Measurements from ENCODE around the gene ZC3H18. TPM values are rescaled to one million over a fixed set of nuclear protein-coding genes. Genes with fewer than 3 reads are reported as not detected.

ZC3H18 gene
- total and polyA plus RNA-seq, 7 donors = 9.6 to 37.7 (median 16.1) TPM

DNA sequence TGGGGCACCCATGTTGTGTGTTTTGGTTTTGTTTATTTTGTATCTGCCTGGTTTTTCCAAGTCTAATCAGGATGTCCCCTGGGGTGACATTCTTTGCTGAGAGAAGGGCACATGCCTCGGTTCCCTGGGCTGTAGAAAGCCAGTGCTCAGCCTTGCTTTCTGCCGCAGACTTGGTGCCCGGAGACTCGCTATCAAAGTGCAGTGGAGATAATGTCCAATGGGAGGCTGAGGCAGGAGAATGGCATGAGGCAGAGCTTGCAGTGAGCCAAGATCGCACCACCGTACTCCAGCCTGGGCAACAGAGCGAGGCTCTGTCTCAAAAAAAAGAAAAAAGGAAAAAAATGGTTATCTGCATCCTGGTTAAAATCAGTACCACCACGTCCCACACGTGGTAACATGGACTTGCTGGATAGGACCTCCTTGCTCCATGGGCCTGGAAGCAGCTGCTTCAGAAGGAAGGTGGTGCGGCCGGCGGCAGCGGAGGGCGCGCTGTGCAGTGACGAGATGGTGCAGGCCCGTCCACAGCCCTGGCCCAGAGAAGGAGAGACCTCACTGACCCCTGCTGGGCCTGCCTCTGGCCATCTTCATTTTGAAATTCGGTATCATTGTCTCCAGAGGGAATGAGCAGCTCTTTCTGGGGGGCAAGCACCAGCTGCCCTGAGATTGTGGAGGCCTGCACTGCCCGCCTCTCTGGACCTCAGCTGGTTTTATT, 48.9 kb downstream of the ZC3H18 start:
- TF ChIP-seq, protein P1, sequence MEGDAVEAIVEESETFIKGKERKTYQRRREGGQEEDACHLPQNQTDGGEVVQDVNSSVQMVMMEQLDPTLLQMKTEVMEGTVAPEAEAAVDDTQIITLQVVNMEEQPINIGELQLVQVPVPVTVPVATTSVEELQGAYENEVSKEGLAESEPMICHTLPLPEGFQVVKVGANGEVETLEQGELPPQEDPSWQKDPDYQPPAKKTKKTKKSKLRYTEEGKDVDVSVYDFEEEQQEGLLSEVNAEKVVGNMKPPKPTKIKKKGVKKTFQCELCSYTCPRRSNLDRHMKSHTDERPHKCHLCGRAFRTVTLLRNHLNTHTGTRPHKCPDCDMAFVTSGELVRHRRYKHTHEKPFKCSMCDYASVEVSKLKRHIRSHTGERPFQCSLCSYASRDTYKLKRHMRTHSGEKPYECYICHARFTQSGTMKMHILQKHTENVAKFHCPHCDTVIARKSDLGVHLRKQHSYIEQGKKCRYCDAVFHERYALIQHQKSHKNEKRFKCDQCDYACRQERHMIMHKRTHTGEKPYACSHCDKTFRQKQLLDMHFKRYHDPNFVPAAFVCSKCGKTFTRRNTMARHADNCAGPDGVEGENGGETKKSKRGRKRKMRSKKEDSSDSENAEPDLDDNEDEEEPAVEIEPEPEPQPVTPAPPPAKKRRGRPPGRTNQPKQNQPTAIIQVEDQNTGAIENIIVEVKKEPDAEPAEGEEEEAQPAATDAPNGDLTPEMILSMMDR (IDR thresholded peaks at IDR 0.05) = no peak
- no peak for TF ChIP-seq EP300 (IDR thresholded peaks at IDR 0.05)
- TF ChIP-seq POLR2AphosphoS5 (IDR thresholded peaks at IDR 0.05) = no peak
- TF ChIP-seq POLR2A (IDR thresholded peaks at IDR 0.05) = no peak
- no peak overlapping the region for H3K4me3 ChIP-seq
- no peaks in the 10 kb centered on the region for H3K9me3 ChIP-seq
- peaks cover 22 to 61% (median 25%) of the 10 kb centered on the region in 4 donors for H3K36me3 ChIP-seq
- intact Hi-C loops (cut with DNase I) = no loop called here
- 94 to 95% methylated on average over 19 of the region's 19 CpGs for whole genome bisulfite sequencing, 2 donors
- no peak overlapping the region for H3K27ac ChIP-seq
- H3K27me3 ChIP-seq = no peaks in the 10 kb centered on the region
- DNase-seq = no peak
- H3K4me1 ChIP-seq = no peaks in the 10 kb centered on the region

DNA sequence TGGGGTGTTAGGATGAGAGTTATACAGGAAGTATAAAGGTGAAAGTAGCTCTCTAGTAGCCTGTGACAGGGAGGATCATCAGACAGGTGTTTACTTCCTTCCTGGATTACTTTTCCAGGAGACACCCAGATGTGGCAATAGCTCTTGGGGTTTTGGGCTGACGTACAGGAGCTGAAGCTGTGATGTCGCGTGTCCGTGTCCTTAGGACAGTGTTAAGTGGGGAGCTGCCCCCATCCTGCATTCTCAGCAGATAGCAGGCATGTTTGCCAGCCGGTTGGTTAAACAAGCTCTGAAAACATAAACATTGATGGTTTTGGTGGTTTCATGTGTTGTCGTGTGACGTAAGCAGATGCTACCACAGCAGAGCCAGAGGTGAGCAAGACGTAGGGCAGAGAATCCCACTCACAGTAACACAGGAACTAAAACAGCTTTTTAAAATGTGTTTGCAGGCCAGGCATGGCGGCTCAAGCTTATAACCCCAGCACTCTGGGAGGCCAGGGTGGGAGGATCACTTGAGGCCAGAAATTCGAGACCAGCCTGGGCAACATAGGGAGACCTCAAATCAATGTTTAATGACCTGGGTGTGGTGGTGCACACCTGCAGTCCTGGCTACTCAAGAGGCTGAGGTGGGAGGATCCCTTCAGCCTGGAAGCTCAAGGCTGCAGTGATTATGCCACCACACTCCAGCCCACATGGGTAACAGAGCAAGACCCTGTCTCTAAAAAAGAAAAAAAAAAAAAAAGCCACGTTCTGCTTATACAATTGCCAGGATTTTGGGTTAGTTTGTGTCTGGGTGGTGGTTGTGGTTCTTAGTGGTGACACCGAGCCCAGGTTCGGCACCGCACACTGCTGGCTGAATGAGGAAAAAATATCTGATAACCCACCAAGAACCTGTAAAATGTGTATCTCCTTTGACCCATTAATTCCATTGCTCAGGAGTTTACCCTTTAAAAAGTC, 49.9 kb downstream of the ZC3H18 start:
- no peak overlapping the region for H3K27ac ChIP-seq
- no peak overlapping the region for H3K4me3 ChIP-seq
- DNase-seq = no peak
- H3K9me3 ChIP-seq = no peaks in the 10 kb centered on the region
- TF ChIP-seq POLR2A (IDR thresholded peaks at IDR 0.05) (no peak), POLR2AphosphoS5 (IDR thresholded peaks at IDR 0.05) (no peak), EP300 (IDR thresholded peaks at IDR 0.05) (no peak)
- TF ChIP-seq, protein P1 (IDR thresholded peaks at IDR 0.05) = no peak
- H3K4me1 ChIP-seq = no peaks in the 10 kb centered on the region
- intact Hi-C loops (cut with DNase I) = no loop called here
- WGBS, 2 donors = 74 to 82% methylated on average over 14 of the region's 14 CpGs
- peaks cover 33 to 64% (median 35%) of the 10 kb centered on the region in 4 donors for H3K36me3 ChIP-seq
- no peaks in the 10 kb centered on the region for H3K27me3 ChIP-seq

DNA sequence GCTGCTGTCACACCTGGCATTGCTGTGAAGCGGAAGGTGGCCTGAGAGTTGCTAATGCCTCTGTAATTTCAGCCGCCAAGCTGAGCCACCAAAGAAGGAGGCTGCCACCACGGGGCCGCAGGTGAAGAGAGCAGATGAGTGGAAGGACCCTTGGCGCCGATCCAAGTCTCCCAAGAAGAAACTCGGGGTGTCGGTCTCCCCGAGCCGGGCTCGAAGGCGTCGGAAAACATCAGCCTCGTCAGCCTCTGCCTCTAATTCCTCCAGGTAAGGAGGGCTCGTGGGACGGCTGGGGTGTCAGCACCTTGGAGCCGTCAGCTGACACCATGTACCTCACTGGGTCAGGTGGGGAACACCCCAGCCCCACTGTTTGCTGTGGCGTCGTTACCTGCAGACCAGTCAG, 51.9 kb downstream of the ZC3H18 start:
- no peak for DNase-seq
- Histone ChIP-seq H3K9me3 (no peaks in the 10 kb centered on the region), H3K27ac (no peak overlapping the region), H3K27me3 (no peaks in the 10 kb centered on the region), H3K4me3 (no peak overlapping the region), H3K4me1 (no peaks in the 10 kb centered on the region), H3K36me3 (peaks cover 36 to 83% (median 45%) of the 10 kb centered on the region in 4 donors)
- no peak for TF ChIP-seq EP300 (IDR thresholded peaks at IDR 0.05)
- TF ChIP-seq POLR2A (IDR thresholded peaks at IDR 0.05) = no peak
- TF ChIP-seq POLR2AphosphoS5 (IDR thresholded peaks at IDR 0.05) = no peak
- TF ChIP-seq, protein P1 (IDR thresholded peaks at IDR 0.05) = no peak
- WGBS, 2 donors = 90 to 95% methylated on average over 19 of the region's 19 CpGs
- intact Hi-C loops (cut with DNase I) = no loop called here

DNA sequence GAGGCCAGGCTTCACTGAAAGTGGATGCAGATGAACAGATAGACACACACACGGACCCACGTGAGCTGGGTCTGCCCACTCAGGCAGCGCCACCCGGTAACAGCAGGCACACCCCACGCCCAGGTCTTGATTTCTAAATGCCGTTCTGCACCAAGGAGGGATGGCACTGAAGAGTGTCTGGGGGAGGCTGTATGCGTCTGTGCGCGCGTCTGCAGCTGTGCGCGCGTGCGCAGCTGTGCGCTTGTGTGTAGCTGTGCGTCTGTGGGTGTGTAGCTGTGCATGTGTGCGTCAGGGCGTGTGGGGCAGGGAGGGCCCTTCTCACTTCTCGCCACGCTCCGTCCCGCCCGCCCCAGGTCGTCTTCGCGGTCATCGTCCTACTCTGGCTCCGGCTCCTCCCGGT, 52.7 kb downstream of the ZC3H18 start:
- TF ChIP-seq, protein P1 (IDR thresholded peaks at IDR 0.05) = no peak
- TF ChIP-seq POLR2A (IDR thresholded peaks at IDR 0.05) = no peak
- TF ChIP-seq POLR2AphosphoS5 (IDR thresholded peaks at IDR 0.05) = no peak
- TF ChIP-seq EP300 (IDR thresholded peaks at IDR 0.05) = no peak
- Histone ChIP-seq H3K36me3 (peaks cover 43 to 83% (median 52%) of the 10 kb centered on the region in 4 donors), H3K4me1 (no peaks in the 10 kb centered on the region), H3K27me3 (no peaks in the 10 kb centered on the region), H3K4me3 (no peak overlapping the region), H3K9me3 (no peaks in the 10 kb centered on the region), H3K27ac (no peak overlapping the region)
- intact Hi-C loops (cut with DNase I) = no loop called here
- WGBS, 2 donors = 95 to 97% methylated on average over 29 of the region's 29 CpGs
- no peak for DNase-seq
